Brain microvascular endothelial cell (primary cell): ENCODE data around the gene SNX13.
A peak's percentile ranks its signal among the peaks of the same experiment; 100 is the strongest.

ENCODE experiments used
- DNase-seq: peaks from one replicate; pipeline ENCODE4 v3.0.0-alpha.2; 2020
- H3K27ac ChIP-seq: fragments of 250-450 bp; sonication (Bioruptor Pico); 2 replicates; pipeline ENCODE4 v1.5.1; 2020; ENCODE audit warnings: mild to moderate bottlenecking, moderate library complexity
- H3K27me3 ChIP-seq: fragments of 250-450 bp; sonication (Bioruptor Pico); replicated peaks from 2 replicates; pipeline ENCODE4 v1.5.1; 2020; ENCODE audit warnings: mild to moderate bottlenecking
- H3K36me3 ChIP-seq: fragments of 250-450 bp; sonication (Bioruptor Pico); replicated peaks from 2 replicates; pipeline ENCODE4 v1.5.1; 2020; ENCODE audit warnings: mild to moderate bottlenecking
- H3K4me3 ChIP-seq: 2 replicates; pipeline ENCODE4 v1.5.1; 2011; ENCODE audit warnings: low read depth, mild to moderate bottlenecking, control low read depth, low read length, moderate library complexity
- CTCF ChIP-seq: IDR thresholded peaks from 2 replicates; pipeline ENCODE4 v1.5.1; 2011; ENCODE audit warnings: low read depth, mild to moderate bottlenecking, moderate library complexity, low read length, control low read depth, inconsistent platforms; ENCODE audit errors: missing control alignments
- in situ Hi-C: cut with HindIII; loops from 2 replicates; pipeline ENCODE4 v1.10.0; 2017; ENCODE audit warnings: low sequenced_read_pairs, low pct_ligation_motif_present

SNX13 gene

GRCh38 chr7:17944720-17945119 is 4.4 kb upstream of the SNX13 start:
- Histone ChIP-seq H3K27ac (no peak overlapping the region), H3K4me3 (no peak overlapping the region), H3K27me3 (no peaks in the 10 kb centered on the region), H3K36me3 (no peaks in the 10 kb centered on the region)
- in situ Hi-C loops: no loop called here
- no peak for DNase-seq
- no peak for TF ChIP-seq CTCF

- no peaks in the 10 kb centered on the region for H3K27me3 ChIP-seq
- DNase-seq: no peak
- in situ Hi-C loops: no loop called here
- no peak overlapping the region for H3K27ac ChIP-seq
- H3K36me3 ChIP-seq: no peaks in the 10 kb centered on the region
- TF ChIP-seq CTCF: no peak
- no peak overlapping the region for H3K4me3 ChIP-seq
Measured at GRCh38 chr7:17943006-17943405, 2.7 kb upstream of the SNX13 start.

- DNase-seq: no peak
- Histone ChIP-seq H3K27me3 (no peaks in the 10 kb centered on the region), H3K36me3 (no peaks in the 10 kb centered on the region), H3K4me3 (no peak overlapping the region), H3K27ac (no peak overlapping the region)
- in situ Hi-C loops: no loop called here
- no peak for TF ChIP-seq CTCF
Measured at GRCh38 chr7:17942231-17942630, 1.9 kb upstream of the SNX13 start.

GRCh38 chr7:17940951-17941431 is 697 bp upstream of the SNX13 start:
- in situ Hi-C loops: no loop called here
- Histone ChIP-seq H3K27me3 (no peaks in the 10 kb centered on the region), H3K4me3 (peak overlapping the region; percentile 75), H3K27ac (peak overlapping the region; percentile 80), H3K36me3 (no peaks in the 10 kb centered on the region)
- no peak for DNase-seq
- TF ChIP-seq CTCF: peak; percentile 9

- no peak for TF ChIP-seq CTCF
- H3K27ac ChIP-seq: peak overlapping the region; percentile 80
- H3K36me3 ChIP-seq: no peaks in the 10 kb centered on the region
- in situ Hi-C loops: no loop called here
- peak; percentile 5 for DNase-seq
- H3K4me3 ChIP-seq: peak overlapping the region; percentile 75
- no peaks in the 10 kb centered on the region for H3K27me3 ChIP-seq
Measured at GRCh38 chr7:17939606-17940301, 540 bp downstream of the SNX13 start.

GRCh38 chr7:17939211-17939605 is 1.1 kb downstream of the SNX13 start:
- peak; percentile 16 for DNase-seq
- in situ Hi-C loops: no loop called here
- no peaks in the 10 kb centered on the region for H3K27me3 ChIP-seq
- H3K36me3 ChIP-seq: no peaks in the 10 kb centered on the region
- H3K4me3 ChIP-seq: peak overlapping the region; percentile 75
- H3K27ac ChIP-seq: no peak overlapping the region
- no peak for TF ChIP-seq CTCF
